ENCODE results near the gene VRTN. TPM values are rescaled to one million over a fixed set of nuclear protein-coding genes. Genes with fewer than 3 reads are reported as not detected.

Gene VRTN, protein sequence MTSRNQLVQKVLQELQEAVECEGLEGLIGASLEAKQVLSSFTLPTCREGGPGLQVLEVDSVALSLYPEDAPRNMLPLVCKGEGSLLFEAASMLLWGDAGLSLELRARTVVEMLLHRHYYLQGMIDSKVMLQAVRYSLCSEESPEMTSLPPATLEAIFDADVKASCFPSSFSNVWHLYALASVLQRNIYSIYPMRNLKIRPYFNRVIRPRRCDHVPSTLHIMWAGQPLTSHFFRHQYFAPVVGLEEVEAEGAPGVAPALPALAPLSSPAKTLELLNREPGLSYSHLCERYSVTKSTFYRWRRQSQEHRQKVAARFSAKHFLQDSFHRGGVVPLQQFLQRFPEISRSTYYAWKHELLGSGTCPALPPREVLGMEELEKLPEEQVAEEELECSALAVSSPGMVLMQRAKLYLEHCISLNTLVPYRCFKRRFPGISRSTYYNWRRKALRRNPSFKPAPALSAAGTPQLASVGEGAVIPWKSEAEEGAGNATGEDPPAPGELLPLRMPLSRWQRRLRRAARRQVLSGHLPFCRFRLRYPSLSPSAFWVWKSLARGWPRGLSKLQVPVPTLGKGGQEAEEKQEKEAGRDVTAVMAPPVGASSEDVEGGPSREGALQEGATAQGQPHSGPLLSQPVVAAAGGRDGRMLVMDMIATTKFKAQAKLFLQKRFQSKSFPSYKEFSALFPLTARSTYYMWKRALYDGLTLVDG
- not detected in 2 replicates for total RNA-seq

DNA sequence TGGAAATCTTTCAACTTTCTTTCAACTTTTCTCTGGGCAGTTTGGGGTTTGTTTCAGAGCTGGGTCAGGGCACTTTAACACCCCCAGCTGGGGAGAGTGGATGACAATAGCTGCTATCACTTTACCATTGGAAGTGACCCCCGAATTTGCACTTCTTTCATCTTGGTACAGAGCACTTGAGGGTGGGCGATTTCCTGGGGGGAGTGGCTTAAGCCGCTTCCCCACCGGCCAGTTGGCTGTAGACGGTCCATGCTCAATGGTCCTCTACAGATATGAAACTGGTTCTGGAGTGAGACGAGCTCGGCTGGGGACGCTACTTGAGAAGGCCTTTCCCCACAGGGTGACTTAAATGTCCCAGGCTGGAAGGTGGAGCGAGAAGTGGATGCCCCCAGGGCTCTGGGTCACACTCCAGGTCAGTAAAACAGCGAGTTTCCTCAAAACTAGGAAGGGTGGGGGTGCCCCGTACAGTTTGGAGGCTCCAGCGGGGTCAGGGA, at the start of gene VRTN:
VRTN (plus strand) TSS at position 231 of the 494 bp plus-strand sequence. CDS start 8,313 bp downstream, outside the sequence.

DNA sequence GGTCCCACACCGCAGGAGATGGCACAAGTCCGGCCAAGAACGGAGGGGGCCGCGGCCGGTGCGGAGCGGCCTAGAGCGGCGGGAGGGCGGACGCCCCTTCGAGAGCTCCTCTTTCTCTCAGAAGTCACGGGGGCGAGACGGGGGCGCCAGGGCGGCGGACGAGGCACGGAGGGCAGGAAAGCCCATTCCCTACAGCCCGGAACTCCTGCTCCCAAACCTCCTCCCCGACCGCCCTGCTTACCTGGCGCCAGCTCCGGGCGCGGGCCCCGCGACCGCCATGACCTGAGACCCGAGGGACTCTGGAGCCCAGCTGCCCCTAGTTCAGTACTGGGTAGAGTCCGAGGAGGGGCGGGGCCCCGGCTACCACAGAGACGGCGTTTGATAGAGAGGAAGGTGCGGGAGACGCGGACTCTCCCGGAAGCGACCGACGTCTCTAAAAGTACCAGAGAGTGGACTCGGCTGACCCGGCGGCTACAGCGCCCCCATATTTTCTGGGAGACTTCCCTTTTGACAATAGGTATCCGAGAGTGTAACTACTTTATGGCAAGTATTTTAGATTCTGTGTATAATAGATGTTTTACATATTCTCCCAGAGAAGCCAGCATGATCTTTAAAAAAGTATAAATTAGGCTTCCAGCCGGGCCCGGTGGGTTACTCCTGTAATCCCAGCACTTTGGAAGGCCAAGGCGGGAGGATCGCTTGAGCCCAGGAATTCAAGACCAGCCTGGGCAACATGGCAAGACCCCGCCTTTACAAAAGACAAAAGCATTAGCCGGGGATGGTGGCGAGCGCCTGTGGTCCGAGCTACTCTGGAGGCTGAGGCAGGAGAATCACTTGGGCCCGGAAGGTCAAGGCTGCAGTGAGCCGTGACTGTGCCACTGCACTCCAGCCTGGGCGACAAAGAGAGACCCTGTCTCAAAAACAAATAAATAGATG, 45.4 kb upstream of the VRTN start, which contains the start of gene ABCD4:
ABCD4 (minus strand) TSS at position 301 of the 936 bp plus-strand sequence; CDS start at position 279, 22 bp downstream.

Other genes with a start within 250 kb of the VRTN start
- gene VSX2, start 109.0 kb upstream of the VRTN start, total RNA-seq = not detected in 2 replicates
- gene ABCD4, start 45.5 kb upstream of the VRTN start, total RNA-seq = 34.3 and 36.7 TPM in 2 replicates
- gene SYNDIG1L, start 77.7 kb downstream of the VRTN start, total RNA-seq = under 0.01 TPM in 1 of 2 replicates, not detected in the other
- gene NPC2, start 144.8 kb downstream of the VRTN start, total RNA-seq = 167 and 276 TPM in 2 replicates
- 12.0 and 14.6 TPM in 2 replicates for gene ISCA2, start 145.3 kb downstream of the VRTN start, total RNA-seq